T-helper 2 cell (primary cell): ENCODE data around the gene KRT17.
A peak's percentile ranks its signal among the peaks of the same experiment; 100 is the strongest.
"Not testable (repeated sequence)": the region's sequence is repeated elsewhere in the genome, so short reads cannot be mapped to it uniquely, and the experiment has no call there.

Source experiments
- DNase-seq, 5 experiments: peaks; one replicate each; pipeline versions ENCODE4 v3.0.0 to v3.0.0-alpha.2; 2012 to 2022

Gene KRT17

GRCh38 chr17:41592601-41593305 lies 31.6 kb downstream of the KRT17 start:
- DNase-seq: no peak

- DNase-seq: no peak
These were observed 35.1 kb downstream of the KRT17 start for GRCh38 chr17:41589301-41589700.

GRCh38 chr17:41588126-41588810 lies 36.1 kb downstream of the KRT17 start:
- DNase-seq: no peak

GRCh38 chr17:41586863-41587495 lies 37.4 kb downstream of the KRT17 start, which contains the start of gene KRT14:
TSS of gene KRT14 (minus strand) at chr17:41586895. CDS start at chr17:41586834, 61 bp downstream.
- DNase-seq: no peak

GRCh38 chr17:41585301-41586056 lies 38.9 kb downstream of the KRT17 start:
- DNase-seq: no peak

- DNase-seq: not testable (repeated sequence)
These were observed 39.9 kb downstream of the KRT17 start for GRCh38 chr17:41584331-41584927.

GRCh38 chr17:41583137-41584127 lies 40.9 kb downstream of the KRT17 start:
- no peak for DNase-seq

GRCh38 chr17:41582061-41582968 lies 42.1 kb downstream of the KRT17 start:
- not testable (repeated sequence) for DNase-seq

GRCh38 chr17:41581366-41582060 lies 42.9 kb downstream of the KRT17 start:
- no peak for DNase-seq

- DNase-seq: no peak
These were observed 43.5 kb downstream of the KRT17 start for GRCh38 chr17:41580687-41581365.

GRCh38 chr17:41580244-41580575 lies 44.2 kb downstream of the KRT17 start:
- DNase-seq: no peak

GRCh38 chr17:41579484-41580243 lies 44.7 kb downstream of the KRT17 start:
- DNase-seq: peak in 4 of 5 experiments; percentile 24 to 68 (median 48)

- DNase-seq: no peak
These were observed 45.4 kb downstream of the KRT17 start for GRCh38 chr17:41578971-41579370.

GRCh38 chr17:41578538-41578937 lies 45.8 kb downstream of the KRT17 start:
- no peak for DNase-seq

GRCh38 chr17:41576740-41577139 lies 47.6 kb downstream of the KRT17 start:
- not testable (repeated sequence) for DNase-seq

- no peak for DNase-seq
These were observed 49.0 kb downstream of the KRT17 start for GRCh38 chr17:41575336-41575735.

- no peak for DNase-seq
These were observed 52.6 kb downstream of the KRT17 start, which contains the start of gene KRT9 for GRCh38 chr17:41571561-41572434. TSS of gene KRT9 (minus strand) at chr17:41572059. CDS start at chr17:41571992, 67 bp downstream.
